SU-DHL-6 (cell line): ENCODE data around the gene DTX2.
"Not testable (repeated sequence)": the region's sequence is repeated elsewhere in the genome, so short reads cannot be mapped to it uniquely, and the experiment has no call there.

Experiments used
- EZH2phosphoT487 ChIP-seq: fragments of 200-600 bp; sonication (generic), shearing (Covaris generic); conservative IDR thresholded peaks from 2 replicates; pipeline ENCODE4 v1.6.1; 2018; ENCODE audit warnings: mild to moderate bottlenecking, antibody characterized with exemption, low read length, moderate library complexity, mixed read lengths
- TF ChIP-seq, protein P1 (sequence below): fragments of 200-600 bp; sonication (generic); IDR thresholded peaks from one replicate; pipeline ENCODE4 v1.5.1; 2017; ENCODE audit warnings: antibody characterized with exemption, mild to moderate bottlenecking, low read length, moderate library complexity; ENCODE audit not compliant: insufficient read depth, poor library complexity, severe bottlenecking

DNA sequence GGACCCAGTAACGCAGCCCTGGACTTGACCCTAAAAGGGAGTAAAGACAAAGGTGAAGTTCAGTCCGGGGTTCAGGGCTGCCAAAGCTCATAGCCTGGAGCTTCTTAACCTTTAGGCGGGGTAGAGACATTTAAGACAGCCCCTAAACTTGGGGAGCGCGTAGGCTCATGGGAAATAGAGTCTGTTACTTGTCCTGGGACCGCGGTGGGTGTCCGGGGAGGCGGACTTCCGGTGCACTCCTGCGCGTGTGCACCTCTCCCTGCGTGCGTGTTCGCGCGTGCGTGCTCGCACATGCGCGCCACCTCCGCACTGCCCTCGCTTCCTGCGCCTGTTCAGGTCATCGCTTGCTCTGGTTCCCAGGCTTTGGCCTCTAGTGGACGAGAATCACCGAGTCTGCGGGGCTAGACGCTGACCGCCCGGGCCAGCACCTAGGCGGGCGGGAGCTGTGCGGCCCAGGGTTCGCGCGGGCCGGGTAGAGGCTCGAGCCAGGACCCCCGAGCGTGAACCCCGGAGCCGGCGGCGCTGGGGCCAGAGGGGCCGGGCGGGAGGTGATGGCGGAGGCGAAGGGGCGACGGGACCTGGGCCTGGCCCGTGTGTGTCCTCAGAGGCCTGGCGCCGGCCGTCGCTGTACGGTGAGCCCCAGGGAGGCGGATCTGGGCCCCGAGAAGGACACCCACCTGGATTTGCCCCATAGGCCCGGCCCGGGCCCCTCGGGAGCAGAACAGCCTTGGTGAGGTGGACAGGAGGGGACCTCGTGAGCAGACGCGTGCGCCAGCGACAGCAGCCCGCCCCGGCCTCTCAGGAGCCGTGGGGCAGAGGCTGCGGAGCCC is 87.7 kb downstream of the DTX2 start:
- TF ChIP-seq, protein P1, sequence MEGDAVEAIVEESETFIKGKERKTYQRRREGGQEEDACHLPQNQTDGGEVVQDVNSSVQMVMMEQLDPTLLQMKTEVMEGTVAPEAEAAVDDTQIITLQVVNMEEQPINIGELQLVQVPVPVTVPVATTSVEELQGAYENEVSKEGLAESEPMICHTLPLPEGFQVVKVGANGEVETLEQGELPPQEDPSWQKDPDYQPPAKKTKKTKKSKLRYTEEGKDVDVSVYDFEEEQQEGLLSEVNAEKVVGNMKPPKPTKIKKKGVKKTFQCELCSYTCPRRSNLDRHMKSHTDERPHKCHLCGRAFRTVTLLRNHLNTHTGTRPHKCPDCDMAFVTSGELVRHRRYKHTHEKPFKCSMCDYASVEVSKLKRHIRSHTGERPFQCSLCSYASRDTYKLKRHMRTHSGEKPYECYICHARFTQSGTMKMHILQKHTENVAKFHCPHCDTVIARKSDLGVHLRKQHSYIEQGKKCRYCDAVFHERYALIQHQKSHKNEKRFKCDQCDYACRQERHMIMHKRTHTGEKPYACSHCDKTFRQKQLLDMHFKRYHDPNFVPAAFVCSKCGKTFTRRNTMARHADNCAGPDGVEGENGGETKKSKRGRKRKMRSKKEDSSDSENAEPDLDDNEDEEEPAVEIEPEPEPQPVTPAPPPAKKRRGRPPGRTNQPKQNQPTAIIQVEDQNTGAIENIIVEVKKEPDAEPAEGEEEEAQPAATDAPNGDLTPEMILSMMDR, result not testable (repeated sequence)
- TF ChIP-seq EZH2phosphoT487, result not testable (repeated sequence)
